HCEC 1CT (cell line): ENCODE data around the gene TRAPPC5.
A peak's percentile ranks its signal among the peaks of the same experiment; 100 is the strongest.

Experiments
- DNase-seq: peaks from one replicate; pipeline ENCODE4 v3.0.0-alpha.2; 2017

TRAPPC5 gene

GRCh38 chr19:7677669-7678311 lies 2.8 kb upstream of the TRAPPC5 start:
- DNase-seq: no peak

GRCh38 chr19:7678971-7679751 lies 1.5 kb upstream of the TRAPPC5 start:
- no peak for DNase-seq

- DNase-seq: no peak
Measured at GRCh38 chr19:7679771-7680605, 645 bp upstream of the TRAPPC5 start.

- DNase-seq: peak; percentile 32
Measured at GRCh38 chr19:7681340-7682174, 924 bp downstream of the TRAPPC5 start.

GRCh38 chr19:7682175-7682855 lies 1.7 kb downstream of the TRAPPC5 start:
- no peak for DNase-seq

GRCh38 chr19:7685546-7686445 lies 5.2 kb downstream of the TRAPPC5 start:
- DNase-seq: no peak

GRCh38 chr19:7687177-7687576 lies 6.5 kb downstream of the TRAPPC5 start:
- no peak for DNase-seq

- DNase-seq: no peak
Measured at GRCh38 chr19:7689165-7689564, 8.5 kb downstream of the TRAPPC5 start.

- no peak for DNase-seq
Measured at GRCh38 chr19:7690779-7691258, 10.2 kb downstream of the TRAPPC5 start.

- no peak for DNase-seq
Measured at GRCh38 chr19:7691497-7691896, 10.9 kb downstream of the TRAPPC5 start.

- DNase-seq: no peak
Measured at GRCh38 chr19:7692417-7693088, 11.9 kb downstream of the TRAPPC5 start.

GRCh38 chr19:7694499-7694898 lies 13.9 kb downstream of the TRAPPC5 start:
- no peak for DNase-seq

GRCh38 chr19:7697721-7698287 lies 17.2 kb downstream of the TRAPPC5 start:
- DNase-seq: no peak

GRCh38 chr19:7698583-7698982 lies 17.9 kb downstream of the TRAPPC5 start:
- no peak for DNase-seq

GRCh38 chr19:7699003-7699402 lies 18.4 kb downstream of the TRAPPC5 start:
- DNase-seq: no peak

GRCh38 chr19:7699417-7700401 lies 19.1 kb downstream of the TRAPPC5 start:
- DNase-seq: no peak

- no peak for DNase-seq
Measured at GRCh38 chr19:7701049-7701653, 20.5 kb downstream of the TRAPPC5 start.
